Measurements from ENCODE around the gene ZBTB7B.

ZBTB7B gene

GRCh38 chr1:154969860-154970452 lies 32.6 kb upstream of the ZBTB7B start:
- peak overlapping the region; percentile 49 for H3K27ac ChIP-seq (ENCODE audit: low read depth, low read length)
- peaks cover 6% of the 10 kb centered on the region for H3K4me1 ChIP-seq (ENCODE audit: control insufficient read depth, low read depth, low read length)
- H3K23ac ChIP-seq (ENCODE audit: low read length) = peak overlapping the region; percentile 59
- H3K4ac ChIP-seq (ENCODE audit: low read depth, low read length) = peak overlapping the region; percentile 70
- peak overlapping the region; percentile 83 for H3K18ac ChIP-seq (ENCODE audit: low read length)
- H2BK120ac ChIP-seq (ENCODE audit: low read depth, low read length) = no peak overlapping the region
- no peaks in the 10 kb centered on the region for H3K27me3 ChIP-seq (ENCODE audit: insufficient read depth, low read length, poor library complexity)
- no CpG with 5 or more reads among the region's 22 CpGs for WGBS (ENCODE audit: extremely low coverage, insufficient coverage, low lambda C conversion rate)
- peak overlapping the region; percentile 73 for H3K4me2 ChIP-seq (ENCODE audit: low read length)
- H3K4me3 ChIP-seq (ENCODE audit: low read length) = peak overlapping the region; percentile 79
- H3K9ac ChIP-seq (ENCODE audit: low read length) = peak overlapping the region; percentile 95
- H2AK5ac ChIP-seq (ENCODE audit: low read length) = no peak overlapping the region
- H3K56ac ChIP-seq (ENCODE audit: low read length) = peak overlapping the region; percentile 87
- DNase-seq = no peak
- peak overlapping the region; percentile 63 for H2BK5ac ChIP-seq (ENCODE audit: low read length)
- H4K8ac ChIP-seq (ENCODE audit: low read depth, low read length) = no peak overlapping the region
- peaks cover 15% of the 10 kb centered on the region for H3K36me3 ChIP-seq (ENCODE audit: control insufficient read depth, insufficient read depth, low read length)
- H4K5ac ChIP-seq (ENCODE audit: low read length) = no peak overlapping the region
- peaks cover 38% of the 10 kb centered on the region for H3K79me2 ChIP-seq (ENCODE audit: control insufficient read depth, insufficient read depth, low read length)
- H3K79me1 ChIP-seq (ENCODE audit: low read length) = peaks cover 25% of the 10 kb centered on the region
- H2BK15ac ChIP-seq (replicated peaks; ENCODE audit: low read depth) = no peak overlapping the region

- DNase-seq = peak; percentile 98
- peak within 1 kb of the TSS; percentile 79 for H3K4me3 ChIP-seq (ENCODE audit: low read length)
- peak within 1 kb of the TSS; percentile 85 for H4K5ac ChIP-seq (ENCODE audit: low read length)
- H3K27me3 ChIP-seq (ENCODE audit: insufficient read depth, low read length, poor library complexity) = no peaks in the 10 kb centered on the region
- WGBS (ENCODE audit: extremely low coverage, insufficient coverage, low lambda C conversion rate) = no CpG with 5 or more reads among the region's 15 CpGs
- peaks cover 43% of the 10 kb centered on the region for H3K79me2 ChIP-seq (ENCODE audit: control insufficient read depth, insufficient read depth, low read length)
- peak within 1 kb of the TSS; percentile 83 for H3K18ac ChIP-seq (ENCODE audit: low read length)
- H4K8ac ChIP-seq (ENCODE audit: low read depth, low read length) = no peak within 1 kb of the TSS
- H3K36me3 ChIP-seq (ENCODE audit: control insufficient read depth, insufficient read depth, low read length) = peaks cover 11% of the 10 kb centered on the region
- peak within 1 kb of the TSS; percentile 96 for H3K27ac ChIP-seq (ENCODE audit: low read depth, low read length)
- no peak within 1 kb of the TSS for H2BK15ac ChIP-seq (replicated peaks; ENCODE audit: low read depth)
- peak within 1 kb of the TSS; percentile 93 for H2AK5ac ChIP-seq (ENCODE audit: low read length)
- peak within 1 kb of the TSS; percentile 70 for H3K4ac ChIP-seq (ENCODE audit: low read depth, low read length)
- H3K4me1 ChIP-seq (ENCODE audit: control insufficient read depth, low read depth, low read length) = peaks cover 6% of the 10 kb centered on the region
- peak within 1 kb of the TSS; percentile 95 for H3K56ac ChIP-seq (ENCODE audit: low read length)
- peak within 1 kb of the TSS; percentile 73 for H3K4me2 ChIP-seq (ENCODE audit: low read length)
- peak within 1 kb of the TSS; percentile 59 for H3K23ac ChIP-seq (ENCODE audit: low read length)
- peak within 1 kb of the TSS; percentile 95 for H3K9ac ChIP-seq (ENCODE audit: low read length)
- peaks cover 22% of the 10 kb centered on the region for H3K79me1 ChIP-seq (ENCODE audit: low read length)
- peak within 1 kb of the TSS; percentile 94 for H2BK5ac ChIP-seq (ENCODE audit: low read length)
- H2BK120ac ChIP-seq (ENCODE audit: low read depth, low read length) = peak within 1 kb of the TSS; percentile 5
Observed at GRCh38 chr1:154970631-154971340, 31.8 kb upstream of the ZBTB7B start, which contains the start of gene SHC1. SHC1 (minus strand) TSS chr1:154970747; CDS start chr1:154970526, 221 bp downstream.

DNA sequence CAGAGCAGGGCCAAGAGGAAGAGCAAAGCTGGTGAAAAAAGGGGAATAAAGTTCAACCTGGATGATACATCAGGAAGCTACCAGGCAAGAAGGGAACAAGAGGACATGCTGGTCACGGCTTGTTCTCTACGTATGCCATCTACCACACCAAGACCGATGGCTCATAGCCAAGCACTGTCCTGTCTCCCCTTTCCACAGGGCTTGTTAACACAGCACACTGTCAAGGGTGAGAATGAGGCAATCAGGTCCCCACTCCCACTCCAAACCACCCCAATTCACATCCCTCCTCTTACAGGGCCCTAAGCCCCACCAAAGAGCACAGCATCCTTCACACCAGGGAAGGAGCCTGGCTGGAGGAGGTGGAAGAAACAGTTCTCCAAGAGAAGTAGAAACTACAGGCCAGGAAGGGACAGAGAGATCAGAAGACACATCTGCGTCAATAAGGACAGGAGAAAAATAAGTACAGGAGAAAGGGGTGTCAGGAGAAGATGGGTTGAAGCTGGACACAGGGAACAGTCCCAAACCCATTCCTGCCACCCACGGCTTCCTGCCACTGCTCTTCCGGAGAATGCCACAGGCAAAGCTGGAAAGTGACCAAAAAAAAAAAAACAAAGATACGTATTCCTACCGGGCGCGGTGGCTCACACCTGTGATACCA lies 31.1 kb upstream of the ZBTB7B start:
- H2BK120ac ChIP-seq (ENCODE audit: low read depth, low read length) = peak overlapping the region; percentile 5
- H2BK15ac ChIP-seq (replicated peaks; ENCODE audit: low read depth) = no peak overlapping the region
- peak overlapping the region; percentile 94 for H2BK5ac ChIP-seq (ENCODE audit: low read length)
- peak overlapping the region; percentile 93 for H2AK5ac ChIP-seq (ENCODE audit: low read length)
- no CpG with 5 or more reads among the region's 10 CpGs for WGBS (ENCODE audit: extremely low coverage, insufficient coverage, low lambda C conversion rate)
- peak overlapping the region; percentile 48 for H3K23ac ChIP-seq (ENCODE audit: low read length)
- H3K36me3 ChIP-seq (ENCODE audit: control insufficient read depth, insufficient read depth, low read length) = peaks cover 9% of the 10 kb centered on the region
- no peak overlapping the region for H4K8ac ChIP-seq (ENCODE audit: low read depth, low read length)
- peak overlapping the region; percentile 61 for H3K4ac ChIP-seq (ENCODE audit: low read depth, low read length)
- H3K18ac ChIP-seq (ENCODE audit: low read length) = peak overlapping the region; percentile 11
- peak overlapping the region; percentile 30 for H3K4me2 ChIP-seq (ENCODE audit: low read length)
- H3K27ac ChIP-seq (ENCODE audit: low read depth, low read length) = peak overlapping the region; percentile 96
- H3K79me2 ChIP-seq (ENCODE audit: control insufficient read depth, insufficient read depth, low read length) = peaks cover 50% of the 10 kb centered on the region
- peak overlapping the region; percentile 71 for H3K9ac ChIP-seq (ENCODE audit: low read length)
- no peaks in the 10 kb centered on the region for H3K27me3 ChIP-seq (ENCODE audit: insufficient read depth, low read length, poor library complexity)
- peak overlapping the region; percentile 95 for H3K56ac ChIP-seq (ENCODE audit: low read length)
- peaks cover 9% of the 10 kb centered on the region for H3K4me1 ChIP-seq (ENCODE audit: control insufficient read depth, low read depth, low read length)
- DNase-seq = peak; percentile 48
- peak overlapping the region; percentile 85 for H4K5ac ChIP-seq (ENCODE audit: low read length)
- H3K4me3 ChIP-seq (ENCODE audit: low read length) = no peak overlapping the region
- H3K79me1 ChIP-seq (ENCODE audit: low read length) = peaks cover 20% of the 10 kb centered on the region

DNA sequence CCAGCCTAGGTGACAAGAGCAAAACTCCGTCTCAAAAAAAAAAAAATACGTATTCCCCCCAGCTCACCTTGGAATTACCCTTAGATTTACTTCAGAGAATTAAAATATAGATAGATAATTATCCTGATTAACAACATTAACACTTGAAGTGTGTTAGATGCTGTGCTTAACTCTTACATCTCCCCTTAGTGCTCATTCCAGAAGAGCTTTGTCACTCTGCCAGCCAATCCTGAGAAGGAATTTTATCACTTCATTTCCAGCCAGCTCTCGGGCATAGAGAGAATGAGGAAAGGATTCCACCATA lies 30.4 kb upstream of the ZBTB7B start:
- Histone ChIP-seq H2BK15ac (replicated peaks; ENCODE audit: low read depth) (no peak overlapping the region), H2AK5ac (ENCODE audit: low read length) (no peak overlapping the region), H4K8ac (ENCODE audit: low read depth, low read length) (no peak overlapping the region), H2BK5ac (ENCODE audit: low read length) (peak overlapping the region; percentile 91), H3K4me2 (ENCODE audit: low read length) (peak overlapping the region; percentile 37), H4K5ac (ENCODE audit: low read length) (no peak overlapping the region), H3K79me2 (ENCODE audit: control insufficient read depth, insufficient read depth, low read length) (peaks cover 57% of the 10 kb centered on the region), H3K27ac (ENCODE audit: low read depth, low read length) (peak overlapping the region; percentile 96), H3K56ac (ENCODE audit: low read length) (peak overlapping the region; percentile 96), H3K27me3 (ENCODE audit: insufficient read depth, low read length, poor library complexity) (no peaks in the 10 kb centered on the region), H3K79me1 (ENCODE audit: low read length) (peaks cover 19% of the 10 kb centered on the region), H2BK120ac (ENCODE audit: low read depth, low read length) (peak overlapping the region; percentile 40), H3K18ac (ENCODE audit: low read length) (peak overlapping the region; percentile 81), H3K9ac (ENCODE audit: low read length) (peak overlapping the region; percentile 69), H3K4ac (ENCODE audit: low read depth, low read length) (peak overlapping the region; percentile 29), H3K23ac (ENCODE audit: low read length) (no peak overlapping the region), H3K4me1 (ENCODE audit: control insufficient read depth, low read depth, low read length) (peaks cover 11% of the 10 kb centered on the region), H3K36me3 (ENCODE audit: control insufficient read depth, insufficient read depth, low read length) (peaks cover 5% of the 10 kb centered on the region), H3K4me3 (ENCODE audit: low read length) (no peak overlapping the region)
- DNase-seq = no peak
- no CpG with 5 or more reads among the region's 3 CpGs for WGBS (ENCODE audit: extremely low coverage, insufficient coverage, low lambda C conversion rate)

DNA sequence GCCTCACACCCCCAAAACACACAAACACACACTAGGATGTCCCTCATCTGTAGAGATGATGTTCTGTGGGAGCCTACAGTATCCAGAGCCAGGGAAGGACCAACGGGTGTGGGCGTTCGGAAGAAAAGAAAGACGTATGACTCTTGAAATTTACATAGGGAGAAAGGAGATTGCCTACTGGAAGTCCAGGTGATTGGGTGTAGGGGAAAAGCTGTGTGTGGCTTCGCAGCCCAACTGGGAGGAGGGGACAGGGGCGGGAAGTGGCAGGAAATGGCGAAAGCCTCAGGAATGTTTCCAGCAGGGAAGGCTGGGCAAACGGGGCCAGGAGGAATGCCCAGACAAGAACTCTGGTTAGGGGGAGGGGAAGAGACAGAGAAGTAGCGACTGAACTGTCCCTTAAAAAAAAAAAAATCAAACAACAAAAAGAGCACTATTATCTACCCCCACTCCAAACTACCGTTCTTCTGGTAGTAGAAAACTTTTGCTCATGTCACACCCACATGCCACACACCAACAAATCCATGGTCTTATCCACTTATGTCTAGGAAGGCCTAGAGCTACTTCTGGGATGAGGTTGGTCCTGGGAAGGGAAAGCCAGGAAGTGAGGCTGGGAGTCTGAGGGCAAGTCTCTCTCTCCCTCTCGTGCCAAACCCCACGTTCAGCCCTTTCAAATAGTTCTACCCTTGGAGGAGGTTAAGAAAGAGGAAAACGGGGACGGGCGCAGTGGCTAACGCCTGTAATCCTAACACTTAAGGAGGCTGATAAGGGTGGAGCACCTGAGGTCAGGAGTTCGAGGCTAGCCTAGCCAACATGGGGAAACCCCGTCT lies 29.9 kb upstream of the ZBTB7B start:
- peak overlapping the region; percentile 98 for H3K56ac ChIP-seq (ENCODE audit: low read length)
- peak overlapping the region; percentile 36 for H3K4me3 ChIP-seq (ENCODE audit: low read length)
- no CpG with 5 or more reads among the region's 18 CpGs for WGBS (ENCODE audit: extremely low coverage, insufficient coverage, low lambda C conversion rate)
- H3K23ac ChIP-seq (ENCODE audit: low read length) = no peak overlapping the region
- H3K4me1 ChIP-seq (ENCODE audit: control insufficient read depth, low read depth, low read length) = peaks cover 11% of the 10 kb centered on the region
- H2BK15ac ChIP-seq (replicated peaks; ENCODE audit: low read depth) = no peak overlapping the region
- H4K8ac ChIP-seq (ENCODE audit: low read depth, low read length) = no peak overlapping the region
- DNase-seq = peak; percentile 99
- peak overlapping the region; percentile 100 for H2BK5ac ChIP-seq (ENCODE audit: low read length)
- H3K18ac ChIP-seq (ENCODE audit: low read length) = peak overlapping the region; percentile 81
- peak overlapping the region; percentile 29 for H4K5ac ChIP-seq (ENCODE audit: low read length)
- peaks cover 15% of the 10 kb centered on the region for H3K79me1 ChIP-seq (ENCODE audit: low read length)
- H3K36me3 ChIP-seq (ENCODE audit: control insufficient read depth, insufficient read depth, low read length) = no peaks in the 10 kb centered on the region
- H3K9ac ChIP-seq (ENCODE audit: low read length) = peak overlapping the region; percentile 72
- peak overlapping the region; percentile 54 for H3K4me2 ChIP-seq (ENCODE audit: low read length)
- H2AK5ac ChIP-seq (ENCODE audit: low read length) = peak overlapping the region; percentile 7
- peak overlapping the region; percentile 49 for H2BK120ac ChIP-seq (ENCODE audit: low read depth, low read length)
- H3K27me3 ChIP-seq (ENCODE audit: insufficient read depth, low read length, poor library complexity) = no peaks in the 10 kb centered on the region
- peaks cover 58% of the 10 kb centered on the region for H3K79me2 ChIP-seq (ENCODE audit: control insufficient read depth, insufficient read depth, low read length)
- H3K4ac ChIP-seq (ENCODE audit: low read depth, low read length) = peak overlapping the region; percentile 98
- peak overlapping the region; percentile 96 for H3K27ac ChIP-seq (ENCODE audit: low read depth, low read length)

Measured in mesendoderm (in vitro differentiated cells).